Subcutaneous abdominal adipose tissue (tissue), 5 donors: Measurements from ENCODE around the gene ASXL1.

Experiments
- H3K27ac ChIP-seq: one replicate; pipeline ENCODE4 v1.7.0; 2013; ENCODE audit warnings: low read depth, mild to moderate bottlenecking, inconsistent platforms, low read length, moderate library complexity
- H3K27me3 ChIP-seq, 5 donors: one replicate each; pipeline ENCODE4 v1.7.0; 2013; ENCODE audit warnings: low read length in 5 of 5, inconsistent platforms in 1 of 5; ENCODE audit not compliant: control insufficient read depth in 5 of 5, insufficient read depth in 4 of 5
- H3K36me3 ChIP-seq, 5 donors: one replicate each; pipeline ENCODE4 v1.7.0; 2013; ENCODE audit warnings: low read length in 5 of 5; ENCODE audit not compliant: control insufficient read depth in 5 of 5, insufficient read depth in 5 of 5
- H3K4me1 ChIP-seq, 5 donors: one replicate each; pipeline ENCODE4 v1.7.0; 2013; ENCODE audit warnings: low read length in 5 of 5, mild to moderate bottlenecking in 3 of 5, moderate library complexity in 1 of 5; ENCODE audit not compliant: control insufficient read depth in 5 of 5, insufficient read depth in 5 of 5
- H3K4me3 ChIP-seq, 5 donors: one replicate each; pipeline ENCODE4 v1.7.0; 2013; ENCODE audit warnings: low read length in 5 of 5, low read depth in 1 of 5
- H3K9ac ChIP-seq, 5 donors: one replicate each; pipeline ENCODE4 v1.7.0; 2013; ENCODE audit warnings: low read length in 5 of 5, mild to moderate bottlenecking in 4 of 5, moderate library complexity in 3 of 5
- H3K9me3 ChIP-seq, 5 donors: one replicate each; pipeline ENCODE4 v1.7.0; 2013; ENCODE audit warnings: low read length in 5 of 5; ENCODE audit not compliant: control insufficient read depth in 5 of 5
- donor health status: healthy.
- donor health status: healthy.
- donor health status: healthy.
- donor health status: healthy.
- donor health status: healthy.

ASXL1 gene

GRCh38 chr20:32436142-32436861 lies 78.2 kb downstream of the ASXL1 start:
- Histone ChIP-seq H3K27me3 (no peaks in the 10 kb centered on the region), H3K4me3 (no peak overlapping the region), H3K36me3 (peaks cover 17 to 81% (median 78%) of the 10 kb centered on the region in 5 donors), H3K4me1 (peaks cover 2 to 31% (median 14%) of the 10 kb centered on the region in 5 donors), H3K27ac (no peak overlapping the region), H3K9me3 (no peaks in the 10 kb centered on the region), H3K9ac (no peak overlapping the region)

GRCh38 chr20:32436968-32437367 lies 78.8 kb downstream of the ASXL1 start:
- H3K27me3 ChIP-seq, result no peaks in the 10 kb centered on the region
- H3K4me3 ChIP-seq, result no peak overlapping the region
- peaks cover 13 to 79% (median 71%) of the 10 kb centered on the region in 5 donors for H3K36me3 ChIP-seq
- H3K4me1 ChIP-seq, result peaks cover 2 to 29% (median 17%) of the 10 kb centered on the region in 5 donors
- H3K27ac ChIP-seq, result no peak overlapping the region
- H3K9me3 ChIP-seq, result no peaks in the 10 kb centered on the region
- no peak overlapping the region for H3K9ac ChIP-seq

GRCh38 chr20:32437391-32438074 lies 79.4 kb downstream of the ASXL1 start:
- no peak overlapping the region for H3K27ac ChIP-seq
- peaks cover 9 to 75% (median 66%) of the 10 kb centered on the region in 5 donors for H3K36me3 ChIP-seq
- no peaks in the 10 kb centered on the region for H3K9me3 ChIP-seq

GRCh38 chr20:32438331-32438858 lies 80.3 kb downstream of the ASXL1 start:
- H3K36me3 ChIP-seq, result peaks cover 4 to 72% (median 61%) of the 10 kb centered on the region in 5 donors
- peak overlapping the region; percentile 15 for H3K27ac ChIP-seq
- no peak overlapping the region for H3K9ac ChIP-seq

More at GRCh38 chr20:32437391-32438074, 79.4 kb downstream of the ASXL1 start:
- H3K4me1 ChIP-seq, result peaks cover 2 to 25% (median 22%) of the 10 kb centered on the region in 5 donors
- H3K4me3 ChIP-seq, result no peak overlapping the region
- H3K9ac ChIP-seq, result no peak overlapping the region
- H3K27me3 ChIP-seq, result no peaks in the 10 kb centered on the region

GRCh38 chr20:32439132-32439829 lies 81.2 kb downstream of the ASXL1 start:
- H3K36me3 ChIP-seq, result peaks cover 0 to 68% (median 57%) of the 10 kb centered on the region in 5 donors
- H3K27ac ChIP-seq, result peak overlapping the region; percentile 15
- H3K27me3 ChIP-seq, result no peaks in the 10 kb centered on the region

More at GRCh38 chr20:32438331-32438858, 80.3 kb downstream of the ASXL1 start:
- Histone ChIP-seq H3K4me3 (no peak overlapping the region), H3K9me3 (no peaks in the 10 kb centered on the region), H3K4me1 (peaks cover 2 to 30% (median 19%) of the 10 kb centered on the region in 5 donors), H3K27me3 (no peaks in the 10 kb centered on the region)

GRCh38 chr20:32440069-32440757 lies 82.1 kb downstream of the ASXL1 start:
- H3K27me3 ChIP-seq, result no peaks in the 10 kb centered on the region
- no peak overlapping the region for H3K4me3 ChIP-seq
- peak overlapping the region; percentile 7 for H3K27ac ChIP-seq
- H3K36me3 ChIP-seq, result peaks cover 0 to 68% (median 55%) of the 10 kb centered on the region in 5 donors
- no peak overlapping the region for H3K9ac ChIP-seq
- no peaks in the 10 kb centered on the region for H3K9me3 ChIP-seq
- peaks cover 2 to 30% (median 17%) of the 10 kb centered on the region in 5 donors for H3K4me1 ChIP-seq

More at GRCh38 chr20:32439132-32439829, 81.2 kb downstream of the ASXL1 start:
- Histone ChIP-seq H3K9me3 (no peaks in the 10 kb centered on the region), H3K4me3 (no peak overlapping the region), H3K4me1 (peaks cover 2 to 30% (median 17%) of the 10 kb centered on the region in 5 donors), H3K9ac (no peak overlapping the region)

- peaks cover 0 to 66% (median 50%) of the 10 kb centered on the region in 5 donors for H3K36me3 ChIP-seq
- H3K27me3 ChIP-seq, result no peaks in the 10 kb centered on the region
- peaks cover 2 to 33% (median 20%) of the 10 kb centered on the region in 5 donors for H3K4me1 ChIP-seq
- no peak overlapping the region for H3K27ac ChIP-seq
- H3K9me3 ChIP-seq, result no peaks in the 10 kb centered on the region
- H3K4me3 ChIP-seq, result no peak overlapping the region
- no peak overlapping the region for H3K9ac ChIP-seq
Observed at GRCh38 chr20:32440758-32441078, 82.6 kb downstream of the ASXL1 start.

GRCh38 chr20:32441638-32442037 lies 83.5 kb downstream of the ASXL1 start:
- Histone ChIP-seq H3K4me1 (peaks cover 6 to 42% (median 29%) of the 10 kb centered on the region in 5 donors), H3K9ac (no peak overlapping the region), H3K36me3 (peaks cover 0 to 65% (median 46%) of the 10 kb centered on the region in 5 donors), H3K4me3 (no peak overlapping the region), H3K27me3 (no peaks in the 10 kb centered on the region), H3K9me3 (no peaks in the 10 kb centered on the region), H3K27ac (no peak overlapping the region)

- Histone ChIP-seq H3K36me3 (peaks cover 0 to 65% (median 50%) of the 10 kb centered on the region in 5 donors), H3K27ac (no peak overlapping the region)
Observed at GRCh38 chr20:32442630-32443373, 84.7 kb downstream of the ASXL1 start.

More at GRCh38 chr20:32442630-32443373, 84.7 kb downstream of the ASXL1 start:
- Histone ChIP-seq H3K27me3 (no peaks in the 10 kb centered on the region), H3K9me3 (no peaks in the 10 kb centered on the region), H3K4me3 (no peak overlapping the region), H3K9ac (no peak overlapping the region), H3K4me1 (peaks cover 7 to 43% (median 36%) of the 10 kb centered on the region in 5 donors)
